ENCODE measurements around the gene ETV2.
"Not testable (repeated sequence)": the region's sequence is repeated elsewhere in the genome, so short reads cannot be mapped to it uniquely, and the experiment has no call there.

The ETV2 gene, protein sequence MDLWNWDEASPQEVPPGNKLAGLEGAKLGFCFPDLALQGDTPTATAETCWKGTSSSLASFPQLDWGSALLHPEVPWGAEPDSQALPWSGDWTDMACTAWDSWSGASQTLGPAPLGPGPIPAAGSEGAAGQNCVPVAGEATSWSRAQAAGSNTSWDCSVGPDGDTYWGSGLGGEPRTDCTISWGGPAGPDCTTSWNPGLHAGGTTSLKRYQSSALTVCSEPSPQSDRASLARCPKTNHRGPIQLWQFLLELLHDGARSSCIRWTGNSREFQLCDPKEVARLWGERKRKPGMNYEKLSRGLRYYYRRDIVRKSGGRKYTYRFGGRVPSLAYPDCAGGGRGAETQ

DNA sequence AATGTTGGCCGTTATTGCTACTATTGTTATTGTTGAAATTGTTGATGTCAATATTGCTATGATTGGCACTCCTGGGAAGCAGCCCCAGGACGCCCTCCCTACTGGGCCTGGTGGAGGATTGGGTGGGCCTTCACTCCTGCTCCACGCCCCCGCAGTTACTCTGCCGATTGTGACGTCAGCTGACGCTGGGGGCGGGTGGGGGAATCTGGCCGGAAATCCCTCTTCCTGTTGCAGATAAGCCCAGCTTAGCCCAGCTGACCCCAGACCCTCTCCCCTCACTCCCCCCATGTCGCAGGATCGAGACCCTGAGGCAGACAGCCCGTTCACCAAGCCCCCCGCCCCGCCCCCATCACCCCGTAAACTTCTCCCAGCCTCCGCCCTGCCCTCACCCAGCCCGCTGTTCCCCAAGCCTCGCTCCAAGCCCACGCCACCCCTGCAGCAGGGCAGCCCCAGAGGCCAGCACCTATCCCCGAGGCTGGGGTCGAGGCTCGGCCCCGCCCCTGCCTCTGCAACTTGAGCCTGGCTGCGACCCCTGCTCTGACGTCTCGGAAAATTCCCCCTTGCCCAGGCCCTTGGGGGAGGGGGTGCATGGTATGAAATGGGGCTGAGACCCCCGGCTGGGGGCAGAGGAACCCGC, at the start of gene ETV2:
Gene ETV2 (plus strand): TSS at position 231 of the 637 bp plus-strand sequence. CDS start 716 bp downstream, outside the sequence.
- Mint-ChIP-seq H3K27me3 (no peaks in the 10 kb centered on the region), H3K4me1 (ENCODE audit: low read depth) (peaks cover 38% of the 10 kb centered on the region), H3K27ac (peak within 1 kb of the TSS; percentile 49), H3K4me3 (peak within 1 kb of the TSS; percentile 86), H3K36me3 (ENCODE audit: low read depth) (peaks cover 8% of the 10 kb centered on the region), H3K9me3 (no peaks in the 10 kb centered on the region)

DNA sequence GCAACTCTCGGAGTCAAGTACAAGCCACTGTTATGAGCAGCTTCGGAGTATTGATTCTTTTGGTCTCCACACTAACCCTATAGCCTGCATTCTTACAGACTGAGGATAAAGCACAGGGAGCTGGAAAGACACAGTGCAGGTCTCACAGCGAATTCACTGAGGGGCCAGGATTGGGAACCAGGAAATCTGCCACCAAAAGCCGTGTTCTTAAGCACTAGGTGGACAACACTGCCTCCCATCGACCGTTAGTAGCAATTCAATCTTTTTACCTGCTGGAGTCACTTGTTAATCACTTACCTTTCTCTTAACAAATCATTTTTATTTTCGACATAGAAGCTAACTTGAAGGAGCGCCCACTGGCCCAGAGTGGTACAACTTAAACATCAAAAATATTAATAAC, 49.3 kb upstream of the ETV2 start:
- Mint-ChIP-seq H3K27me3 (peaks cover 5% of the 10 kb centered on the region), H3K4me1 (ENCODE audit: low read depth) (no peaks in the 10 kb centered on the region), H3K4me3 (no peak overlapping the region), H3K36me3 (ENCODE audit: low read depth) (no peaks in the 10 kb centered on the region), H3K27ac (no peak overlapping the region), H3K9me3 (no peaks in the 10 kb centered on the region)

DNA sequence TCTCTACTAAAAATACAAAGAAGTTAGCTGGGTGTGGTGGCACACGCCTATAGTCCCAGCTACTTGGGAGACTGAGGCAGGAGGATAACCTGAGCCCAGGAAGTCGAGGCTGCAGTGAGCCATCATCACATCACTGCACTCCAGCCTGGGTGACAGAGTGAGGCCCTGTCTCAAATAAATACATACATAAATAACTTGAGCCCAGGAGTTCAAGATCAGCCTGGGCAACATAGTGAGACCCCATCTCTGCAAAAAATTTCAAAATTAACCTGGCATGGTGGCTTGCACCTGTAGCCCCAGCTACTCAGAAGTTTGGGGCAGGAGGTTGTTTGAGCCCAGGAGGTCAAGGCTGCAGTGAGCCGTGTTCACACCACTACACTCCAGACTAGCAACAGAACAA, 46.5 kb upstream of the ETV2 start:
- H3K27ac Mint-ChIP-seq; H3K4me3 Mint-ChIP-seq; H3K27me3 Mint-ChIP-seq; H3K4me1 Mint-ChIP-seq (ENCODE audit: low read depth); H3K9me3 Mint-ChIP-seq; H3K36me3 Mint-ChIP-seq (ENCODE audit: low read depth): not testable (repeated sequence)

DNA sequence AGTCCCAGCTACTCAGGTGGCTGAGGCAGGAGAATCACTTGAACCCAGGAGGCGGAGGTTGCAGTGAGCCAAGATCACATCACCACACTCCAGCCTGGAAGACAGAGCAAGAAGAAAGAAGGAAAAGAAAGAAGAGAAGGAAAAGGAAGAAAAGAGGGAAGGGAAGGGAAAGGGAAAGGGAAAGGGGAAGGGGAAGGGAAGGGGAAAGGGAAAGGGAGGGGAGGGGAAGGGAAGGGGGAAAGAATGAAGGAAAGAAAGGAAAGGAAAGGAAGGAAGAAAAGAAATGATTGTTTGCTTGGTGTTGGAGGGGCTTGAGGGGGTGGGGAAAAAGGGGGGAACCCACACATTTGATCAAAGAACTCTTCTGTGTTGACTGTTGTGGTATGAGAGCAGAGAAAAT, 45.6 kb upstream of the ETV2 start:
- H3K4me1 Mint-ChIP-seq (ENCODE audit: low read depth): no peaks in the 10 kb centered on the region
- no peaks in the 10 kb centered on the region for H3K36me3 Mint-ChIP-seq (ENCODE audit: low read depth)
- H3K27ac Mint-ChIP-seq: no peak overlapping the region
- no peaks in the 10 kb centered on the region for H3K9me3 Mint-ChIP-seq
- H3K4me3 Mint-ChIP-seq: no peak overlapping the region
- peaks cover 5% of the 10 kb centered on the region for H3K27me3 Mint-ChIP-seq

DNA sequence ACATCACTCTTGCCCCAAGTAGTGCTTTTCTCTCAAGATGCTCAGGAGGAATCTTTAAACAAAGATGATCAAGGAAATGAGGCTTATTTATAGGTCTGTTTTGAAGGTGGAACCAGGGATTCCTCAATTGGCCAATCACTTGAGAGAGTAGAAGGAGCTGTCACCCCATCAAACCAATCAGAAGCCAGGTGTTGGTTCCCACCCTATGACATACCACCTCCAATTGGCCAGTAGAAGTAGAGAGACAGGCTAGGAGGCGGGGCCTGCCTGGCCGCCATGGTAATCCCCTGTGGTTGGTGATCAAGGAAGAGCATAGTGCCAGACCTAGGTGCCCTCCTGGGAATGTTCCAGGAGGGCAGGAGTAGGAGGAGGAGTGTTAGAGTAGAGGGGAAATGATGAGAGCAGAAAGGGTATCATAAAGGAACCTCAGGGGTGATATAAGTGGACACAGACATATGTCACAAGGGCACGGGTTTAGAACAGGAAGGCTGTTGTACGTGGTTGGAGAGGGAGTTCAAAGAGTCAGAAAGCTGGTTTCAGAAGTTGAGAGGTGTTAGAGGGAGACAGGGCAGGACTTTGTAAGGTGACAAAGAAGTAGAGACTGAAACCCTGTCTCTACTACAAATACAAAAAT, 45.1 kb upstream of the ETV2 start:
- Mint-ChIP-seq H3K27me3 (peaks cover 8% of the 10 kb centered on the region), H3K9me3 (no peaks in the 10 kb centered on the region), H3K4me1 (ENCODE audit: low read depth) (no peaks in the 10 kb centered on the region), H3K36me3 (ENCODE audit: low read depth) (no peaks in the 10 kb centered on the region), H3K27ac (no peak overlapping the region), H3K4me3 (no peak overlapping the region)

DNA sequence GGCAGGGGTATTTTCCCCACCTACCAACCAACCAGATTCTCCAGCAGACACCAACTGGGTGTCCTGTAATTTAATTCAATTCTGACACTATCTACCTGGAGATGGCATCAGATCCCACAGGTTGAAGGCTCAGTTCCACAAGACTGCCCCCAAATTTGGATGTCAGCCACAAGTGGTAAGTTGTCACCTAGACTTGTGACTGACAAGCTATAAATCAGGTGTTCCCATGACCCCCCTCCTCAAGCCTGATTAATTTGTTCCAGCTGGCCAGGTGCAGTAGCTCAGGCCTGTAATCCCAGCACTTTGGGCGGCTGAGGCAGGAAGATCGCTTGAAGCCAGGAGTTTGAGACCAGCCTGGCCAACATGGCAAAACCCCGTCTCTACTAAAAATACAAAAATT, 39.6 kb upstream of the ETV2 start:
- Mint-ChIP-seq H3K4me1 (ENCODE audit: low read depth) (no peaks in the 10 kb centered on the region), H3K27me3 (peaks cover 3% of the 10 kb centered on the region), H3K36me3 (ENCODE audit: low read depth) (no peaks in the 10 kb centered on the region), H3K27ac (no peak overlapping the region), H3K9me3 (no peaks in the 10 kb centered on the region), H3K4me3 (no peak overlapping the region)

DNA sequence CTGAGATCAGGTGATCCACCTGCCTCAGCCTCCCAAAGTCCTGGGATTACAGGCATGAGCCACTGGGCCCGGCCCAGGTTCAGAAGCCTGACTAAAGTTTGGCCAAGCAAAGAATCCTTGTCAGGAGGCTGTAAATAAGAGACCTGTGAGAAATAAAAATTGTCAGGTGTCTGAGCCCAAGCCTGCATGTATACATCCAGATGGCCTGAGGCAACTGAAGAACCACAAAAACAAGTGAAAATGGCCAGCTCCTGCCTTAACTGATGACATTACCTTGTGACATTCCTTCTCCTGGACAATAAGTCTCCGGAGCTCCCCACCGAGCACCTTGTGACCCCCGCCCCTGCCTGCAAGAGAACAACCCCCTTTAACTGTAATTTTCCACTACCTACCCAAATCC, 37.1 kb upstream of the ETV2 start:
- H3K4me1 Mint-ChIP-seq (ENCODE audit: low read depth); H3K27me3 Mint-ChIP-seq; H3K9me3 Mint-ChIP-seq; H3K36me3 Mint-ChIP-seq (ENCODE audit: low read depth); H3K4me3 Mint-ChIP-seq; H3K27ac Mint-ChIP-seq: not testable (repeated sequence)

DNA sequence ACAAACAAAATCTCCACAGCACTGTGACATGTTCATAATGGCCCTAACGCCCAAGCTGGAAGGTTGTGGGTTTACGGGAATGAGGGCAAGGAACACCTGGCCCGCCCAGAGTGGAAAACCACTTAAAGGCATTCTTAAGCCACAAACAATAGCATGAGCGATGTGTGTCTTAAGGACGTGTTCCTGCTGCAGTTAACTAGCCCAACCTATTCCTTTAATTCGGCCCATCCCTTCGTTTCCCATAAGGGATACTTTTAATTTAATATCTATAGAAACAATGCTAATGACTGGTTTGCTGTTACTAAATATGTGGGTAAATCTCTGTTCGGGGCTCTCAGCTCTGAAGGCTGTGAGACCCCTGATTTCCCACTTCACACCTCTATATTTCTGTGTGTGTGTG, 34.4 kb upstream of the ETV2 start:
- H3K4me3 Mint-ChIP-seq; H3K27me3 Mint-ChIP-seq; H3K27ac Mint-ChIP-seq; H3K9me3 Mint-ChIP-seq; H3K36me3 Mint-ChIP-seq (ENCODE audit: low read depth): not testable (repeated sequence)
- peaks cover 17% of the 10 kb centered on the region for H3K4me1 Mint-ChIP-seq (ENCODE audit: low read depth)

DNA sequence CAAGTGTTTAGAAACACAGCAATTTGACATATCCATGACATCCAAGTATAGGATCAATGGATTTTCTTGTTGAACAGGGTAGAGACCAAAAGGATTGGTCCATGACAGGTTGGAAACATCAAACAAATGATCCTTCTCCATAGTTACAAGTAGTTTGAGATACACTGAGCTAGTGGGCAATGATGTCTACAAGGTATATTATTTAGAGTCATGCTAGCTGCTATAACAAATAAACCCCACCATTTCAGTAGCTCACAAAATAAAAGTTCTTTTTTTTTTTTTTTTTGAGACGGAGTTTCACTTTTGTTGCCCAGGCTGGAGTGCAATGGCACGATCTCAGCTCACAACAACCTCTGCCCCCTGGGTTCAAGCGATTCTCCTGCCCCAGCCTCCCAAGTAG, 33.9 kb upstream of the ETV2 start:
- no peak overlapping the region for H3K4me3 Mint-ChIP-seq

DNA sequence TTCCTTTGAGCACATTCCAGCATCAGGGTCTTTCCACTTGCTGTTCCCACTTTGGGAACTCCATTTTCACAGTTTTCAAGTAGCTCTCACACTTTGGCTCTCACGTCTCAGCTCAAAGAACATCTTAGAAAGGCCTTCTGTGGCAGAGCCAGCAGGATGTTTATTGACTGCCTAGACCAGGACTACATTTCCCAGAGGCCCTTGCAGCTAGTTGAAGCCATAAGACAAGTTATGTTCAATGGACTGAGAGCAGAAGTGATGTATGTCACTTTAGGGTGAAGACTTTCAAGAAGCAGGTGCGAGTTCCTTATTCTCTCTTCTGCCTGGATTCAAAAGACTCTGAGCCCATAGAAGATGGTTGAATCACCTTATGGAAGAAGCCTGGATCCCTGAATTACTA, 33.3 kb upstream of the ETV2 start:
- Mint-ChIP-seq H3K27me3 (no peaks in the 10 kb centered on the region), H3K9me3 (peaks cover 9% of the 10 kb centered on the region), H3K36me3 (ENCODE audit: low read depth) (peaks cover 8% of the 10 kb centered on the region), H3K27ac (no peak overlapping the region), H3K4me3 (no peak overlapping the region), H3K4me1 (ENCODE audit: low read depth) (peaks cover 20% of the 10 kb centered on the region)

More for the DNA sequence above, 33.9 kb upstream of the ETV2 start:
- Mint-ChIP-seq H3K4me1 (ENCODE audit: low read depth) (peaks cover 18% of the 10 kb centered on the region), H3K27me3 (no peaks in the 10 kb centered on the region), H3K9me3 (peaks cover 9% of the 10 kb centered on the region), H3K27ac (no peak overlapping the region), H3K36me3 (ENCODE audit: low read depth) (peaks cover 8% of the 10 kb centered on the region)

DNA sequence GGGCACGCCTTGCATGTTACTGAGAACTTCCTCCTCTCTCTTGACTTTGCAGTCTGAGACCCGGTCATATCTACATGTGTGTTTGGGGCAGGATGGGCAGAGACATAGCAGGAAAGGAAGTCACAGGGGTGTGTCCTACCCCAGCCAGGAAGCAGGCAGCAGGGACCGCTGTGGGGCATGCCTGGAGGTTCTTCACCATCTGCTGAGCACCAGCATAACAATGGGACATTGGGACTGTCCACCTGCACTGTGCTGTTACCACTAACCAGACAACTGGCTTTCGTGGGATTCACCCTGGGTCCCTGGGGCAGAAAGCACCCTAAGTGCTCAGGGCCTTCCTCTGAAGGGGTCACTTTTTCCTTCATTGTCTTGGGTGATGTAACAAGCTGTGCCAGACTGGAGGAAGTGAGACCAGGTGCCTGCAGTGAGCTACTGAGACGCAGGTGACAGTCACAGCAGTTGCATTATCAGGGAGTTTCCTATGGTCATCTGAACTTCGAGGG, 31.6 kb upstream of the ETV2 start:
- H3K9me3 Mint-ChIP-seq: peaks cover 9% of the 10 kb centered on the region
- H3K36me3 Mint-ChIP-seq (ENCODE audit: low read depth): peaks cover 8% of the 10 kb centered on the region
- H3K27ac Mint-ChIP-seq: peak overlapping the region; percentile 40
- H3K4me1 Mint-ChIP-seq (ENCODE audit: low read depth): peaks cover 26% of the 10 kb centered on the region
- H3K27me3 Mint-ChIP-seq: no peaks in the 10 kb centered on the region
- no peak overlapping the region for H3K4me3 Mint-ChIP-seq

DNA sequence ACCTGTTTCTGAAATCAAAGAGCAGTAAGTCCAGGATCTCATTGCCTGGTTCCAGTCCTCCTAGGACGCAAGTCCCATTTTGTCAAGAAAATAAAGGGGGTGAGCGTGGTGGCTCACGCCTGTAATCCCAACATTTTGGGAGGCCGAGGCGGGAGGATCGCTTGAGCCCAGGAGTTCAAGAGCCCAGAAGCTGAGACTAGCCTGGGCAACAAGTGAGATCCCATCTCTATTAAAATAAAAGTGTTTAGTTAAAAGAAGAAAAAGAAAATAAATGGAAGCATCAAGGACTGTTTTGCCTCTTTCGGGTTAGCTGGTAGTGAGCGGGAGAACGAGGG, 29.4 kb upstream of the ETV2 start:
- Mint-ChIP-seq H3K4me3 (peak overlapping the region; percentile 86), H3K36me3 (ENCODE audit: low read depth) (peaks cover 13% of the 10 kb centered on the region), H3K4me1 (ENCODE audit: low read depth) (peaks cover 26% of the 10 kb centered on the region), H3K27me3 (no peaks in the 10 kb centered on the region), H3K9me3 (peaks cover 9% of the 10 kb centered on the region), H3K27ac (peak overlapping the region; percentile 85)

DNA sequence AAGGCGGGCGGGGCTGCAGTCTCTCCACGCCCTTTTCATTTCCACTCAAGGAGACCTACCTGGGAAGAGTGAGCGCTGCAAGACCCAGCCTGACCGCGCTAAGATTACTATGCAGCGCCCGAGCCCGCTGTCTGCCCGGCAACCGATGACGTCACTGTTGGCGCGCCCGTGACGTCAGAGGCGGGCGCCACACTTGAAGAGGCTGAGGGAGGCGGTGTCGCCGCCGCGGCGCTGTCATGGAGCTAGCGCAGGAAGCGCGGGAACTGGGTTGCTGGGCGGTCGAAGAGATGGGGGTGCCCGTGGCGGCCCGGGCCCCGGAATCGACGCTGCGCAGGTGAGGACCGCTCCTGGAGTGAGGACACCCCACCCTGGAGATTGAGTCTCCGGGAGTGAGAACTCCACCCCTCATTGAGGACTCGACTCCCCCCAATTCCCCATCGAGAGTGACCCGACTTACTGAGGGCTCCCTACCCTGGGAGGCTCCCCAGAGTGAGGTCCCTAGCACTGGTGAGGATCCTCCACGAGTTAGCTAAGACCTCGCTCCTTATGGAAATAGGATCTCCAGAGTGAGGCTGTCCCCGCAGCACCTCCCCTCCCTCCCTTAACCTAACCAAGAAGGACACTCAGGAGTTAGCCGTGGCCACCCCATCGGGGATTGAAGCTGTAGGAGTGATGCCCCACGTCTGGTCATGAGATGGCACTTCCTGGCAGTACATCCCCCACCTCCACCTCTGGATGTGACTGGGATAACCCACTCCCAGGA, 28.8 kb upstream of the ETV2 start, which contains the start of gene HAUS5:
Gene HAUS5 (plus strand): TSS at position 177 of the 763 bp plus-strand sequence. CDS start 60 bp downstream, at position 237.
- Mint-ChIP-seq H3K27ac (peak within 1 kb of the TSS; percentile 85), H3K27me3 (no peaks in the 10 kb centered on the region), H3K36me3 (ENCODE audit: low read depth) (peaks cover 10% of the 10 kb centered on the region), H3K4me1 (ENCODE audit: low read depth) (peaks cover 26% of the 10 kb centered on the region), H3K9me3 (peaks cover 6% of the 10 kb centered on the region), H3K4me3 (peak within 1 kb of the TSS; percentile 86)

DNA sequence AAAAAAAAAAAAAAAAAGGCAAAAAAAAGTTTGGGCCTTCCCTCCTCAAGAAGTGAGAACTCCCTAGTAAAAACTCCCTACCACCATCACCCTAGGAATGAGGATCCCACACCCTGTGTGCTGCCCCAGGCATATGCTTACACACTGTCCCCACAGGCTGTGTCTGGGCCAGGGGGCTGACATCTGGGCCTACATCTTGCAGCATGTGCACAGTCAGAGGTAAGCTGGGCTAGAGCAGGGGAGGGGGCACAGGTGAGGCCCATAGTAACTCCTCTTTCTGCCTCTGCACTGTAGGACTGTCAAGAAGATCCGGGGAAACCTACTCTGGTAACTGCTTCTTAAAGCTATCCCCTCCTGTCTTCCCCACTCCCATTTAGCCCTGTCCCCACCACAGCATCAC, 28.0 kb upstream of the ETV2 start:
- peak overlapping the region; percentile 86 for H3K4me3 Mint-ChIP-seq
- H3K27me3 Mint-ChIP-seq: no peaks in the 10 kb centered on the region
- peaks cover 26% of the 10 kb centered on the region for H3K4me1 Mint-ChIP-seq (ENCODE audit: low read depth)
- H3K27ac Mint-ChIP-seq: peak overlapping the region; percentile 85
- H3K9me3 Mint-ChIP-seq: peaks cover under 1% of the 10 kb centered on the region
- H3K36me3 Mint-ChIP-seq (ENCODE audit: low read depth): peaks cover 5% of the 10 kb centered on the region

DNA sequence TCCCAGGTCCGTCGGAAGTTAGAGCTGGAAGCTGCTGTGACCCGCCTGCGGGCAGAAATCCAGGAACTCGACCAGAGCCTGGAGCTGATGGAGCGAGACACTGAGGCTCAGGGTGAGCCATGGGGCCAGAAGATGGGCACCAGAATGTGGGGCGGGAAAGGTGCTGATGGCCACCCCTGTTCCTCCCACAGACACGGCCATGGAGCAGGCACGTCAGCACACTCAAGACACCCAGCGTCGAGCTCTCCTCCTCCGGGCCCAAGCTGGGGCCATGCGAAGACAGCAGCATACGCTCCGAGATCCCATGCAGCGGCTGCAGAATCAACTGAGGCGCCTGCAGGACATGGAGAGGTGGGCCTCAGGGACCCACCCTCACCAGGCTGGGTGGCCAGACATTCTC, 26.5 kb upstream of the ETV2 start:
- no peaks in the 10 kb centered on the region for H3K27me3 Mint-ChIP-seq
- no peak overlapping the region for H3K27ac Mint-ChIP-seq
- H3K4me3 Mint-ChIP-seq: no peak overlapping the region
- no peaks in the 10 kb centered on the region for H3K9me3 Mint-ChIP-seq
- H3K36me3 Mint-ChIP-seq (ENCODE audit: low read depth): peaks cover 5% of the 10 kb centered on the region
- peaks cover 17% of the 10 kb centered on the region for H3K4me1 Mint-ChIP-seq (ENCODE audit: low read depth)

Data from stimulated activated naive CD8-positive, alpha-beta T cell treated with anti-CD3 and anti-CD28 coated beads, Interleukin-15, Interleukin-2, amounts not matched to agents 100 ng/mL and 50 ng/mL, for 24 hours (primary cell).